Naive B cell (primary cell): ENCODE measurements around the gene IGSF3. TPM values are rescaled to one million over a fixed set of nuclear protein-coding genes. Genes with fewer than 3 reads are reported as not detected.
"Not testable (repeated sequence)": the region's sequence is repeated elsewhere in the genome, so short reads cannot be mapped to it uniquely, and the experiment has no call there.

ENCODE experiments used
- ATAC-seq, 2 donors: fragments of 150-1000 bp; cut with Tn5 transposase; 2 replicates each; pipeline ENCODE4 v1.10.0; 2021; ENCODE audit warnings: low read depth in 2 of 2, mild to moderate bottlenecking in 2 of 2, moderate library complexity in 2 of 2
- DNase-seq: peaks from one replicate; pipeline ENCODE4 v3.0.0; 2022
- H3K27ac Mint-ChIP-seq, 6 donors: one replicate each; pipeline ENCODE4 v1.8.0; 2020 to 2022; ENCODE audit warnings: mild to moderate bottlenecking in 6 of 6, mixed read lengths in 6 of 6, moderate library complexity in 5 of 6, inconsistent platforms in 2 of 6
- H3K27me3 Mint-ChIP-seq, 3 donors: one replicate each; pipeline ENCODE4 v1.8.0; 2021 to 2022; ENCODE audit warnings: mixed read lengths in 3 of 3, mild to moderate bottlenecking in 1 of 3
- H3K36me3 Mint-ChIP-seq, 2 donors: one replicate each; pipeline ENCODE4 v1.8.0; 2020 to 2022; ENCODE audit warnings: mixed read lengths in 2 of 2, inconsistent platforms in 1 of 2, mild to moderate bottlenecking in 1 of 2
- H3K4me1 Mint-ChIP-seq, 3 donors: one replicate each; pipeline ENCODE4 v1.8.0; 2020 to 2022; ENCODE audit warnings: mixed read lengths in 3 of 3, inconsistent platforms in 1 of 3, mild to moderate bottlenecking in 1 of 3, moderate library complexity in 1 of 3
- H3K4me3 Mint-ChIP-seq, 8 donors: one replicate each; pipeline ENCODE4 v1.8.0; 2020 to 2022; ENCODE audit warnings: mild to moderate bottlenecking in 8 of 8, mixed read lengths in 8 of 8, moderate library complexity in 8 of 8, inconsistent platforms in 2 of 8
- H3K9me3 Mint-ChIP-seq, 7 donors: one replicate each; pipeline ENCODE4 v1.8.0; 2020 to 2022; ENCODE audit warnings: mixed read lengths in 7 of 7, mild to moderate bottlenecking in 5 of 7, inconsistent platforms in 2 of 7, moderate library complexity in 1 of 7
- polyA plus RNA-seq, 6 donors: library from polyadenylated mRNA; unstranded; fragments of 300-500 nt; fragmentation: Illumina TruSeq; gene quantifications; one replicate each; pipeline ENCODE4 v1.2.3, GENCODE V29; 2021; ENCODE audit warnings: low read depth in 6 of 6

The IGSF3 gene
- polyA plus RNA-seq, 6 donors from 2014 or later = not detected

- H3K27me3 Mint-ChIP-seq = peaks cover 29 to 34% (median 33%) of the 10 kb centered on the region in 3 donors
- ATAC-seq, H3K36me3 Mint-ChIP-seq, DNase-seq, H3K4me1 Mint-ChIP-seq, H3K9me3 Mint-ChIP-seq: not testable (repeated sequence)
- H3K4me3 Mint-ChIP-seq = peak overlapping the region in 1 of 8 donors; percentile 4
- peak overlapping the region in 1 of 6 donors; percentile 67 for H3K27ac Mint-ChIP-seq
These were observed 21.5 kb downstream of the IGSF3 start for GRCh38 chr1:116645802-116646672.

- not testable (repeated sequence) for H3K27ac Mint-ChIP-seq, H3K4me1 Mint-ChIP-seq, H3K4me3 Mint-ChIP-seq, DNase-seq, ATAC-seq, H3K9me3 Mint-ChIP-seq, H3K36me3 Mint-ChIP-seq
- H3K27me3 Mint-ChIP-seq = peaks cover 27 to 34% (median 28%) of the 10 kb centered on the region in 3 donors
These were observed 22.5 kb downstream of the IGSF3 start for GRCh38 chr1:116644993-116645392.

- not testable (repeated sequence) for H3K9me3 Mint-ChIP-seq, ATAC-seq, DNase-seq, H3K4me3 Mint-ChIP-seq, H3K4me1 Mint-ChIP-seq, H3K36me3 Mint-ChIP-seq
- Mint-ChIP-seq H3K27me3 (peaks cover 18 to 25% (median 19%) of the 10 kb centered on the region in 3 donors), H3K27ac (peak overlapping the region in 1 of 6 donors; percentile 4)
These were observed 23.4 kb downstream of the IGSF3 start for GRCh38 chr1:116644096-116644495.

GRCh38 chr1:116643281-116643751 is 24.2 kb downstream of the IGSF3 start:
- H3K4me1 Mint-ChIP-seq, ATAC-seq, H3K4me3 Mint-ChIP-seq, H3K36me3 Mint-ChIP-seq, DNase-seq, H3K9me3 Mint-ChIP-seq: not testable (repeated sequence)
- Mint-ChIP-seq H3K27me3 (peaks cover 14 to 28% (median 25%) of the 10 kb centered on the region in 3 donors), H3K27ac (peak overlapping the region in 1 of 6 donors; percentile 66)

- peaks cover 17 to 36% (median 32%) of the 10 kb centered on the region in 3 donors for H3K27me3 Mint-ChIP-seq
- not testable (repeated sequence) for H3K9me3 Mint-ChIP-seq, ATAC-seq, H3K27ac Mint-ChIP-seq, H3K4me1 Mint-ChIP-seq, DNase-seq, H3K36me3 Mint-ChIP-seq, H3K4me3 Mint-ChIP-seq
These were observed 24.9 kb downstream of the IGSF3 start for GRCh38 chr1:116642311-116643280.

GRCh38 chr1:116637583-116637982 is 29.9 kb downstream of the IGSF3 start:
- H3K27ac Mint-ChIP-seq, DNase-seq, H3K9me3 Mint-ChIP-seq, H3K4me1 Mint-ChIP-seq, ATAC-seq, H3K4me3 Mint-ChIP-seq, H3K36me3 Mint-ChIP-seq: not testable (repeated sequence)
- H3K27me3 Mint-ChIP-seq = peaks cover 9 to 19% (median 15%) of the 10 kb centered on the region in 3 donors

GRCh38 chr1:116636584-116636983 is 30.9 kb downstream of the IGSF3 start:
- DNase-seq, H3K36me3 Mint-ChIP-seq, H3K4me1 Mint-ChIP-seq, H3K9me3 Mint-ChIP-seq, H3K4me3 Mint-ChIP-seq, H3K27ac Mint-ChIP-seq, ATAC-seq: not testable (repeated sequence)
- H3K27me3 Mint-ChIP-seq = peaks cover 9 to 21% (median 19%) of the 10 kb centered on the region in 3 donors

GRCh38 chr1:116634386-116634785 is 33.1 kb downstream of the IGSF3 start:
- Mint-ChIP-seq H3K27ac (peak overlapping the region in 1 of 6 donors; percentile 3), H3K27me3 (peaks cover 9 to 30% (median 20%) of the 10 kb centered on the region in 3 donors)
- not testable (repeated sequence) for DNase-seq, H3K4me3 Mint-ChIP-seq, H3K36me3 Mint-ChIP-seq, H3K9me3 Mint-ChIP-seq, ATAC-seq, H3K4me1 Mint-ChIP-seq

- H3K36me3 Mint-ChIP-seq, H3K4me3 Mint-ChIP-seq, H3K9me3 Mint-ChIP-seq, ATAC-seq, DNase-seq: not testable (repeated sequence)
- peak overlapping the region in 1 of 6 donors; percentile 9 for H3K27ac Mint-ChIP-seq
- H3K27me3 Mint-ChIP-seq = peaks cover 4 to 15% (median 8%) of the 10 kb centered on the region in 3 donors
- peaks cover 15 to 29% (median 16%) of the 10 kb centered on the region in 3 donors for H3K4me1 Mint-ChIP-seq
These were observed 35.3 kb downstream of the IGSF3 start for GRCh38 chr1:116631996-116632925.

- Mint-ChIP-seq H3K4me1 (peaks cover 15 to 35% (median 16%) of the 10 kb centered on the region in 3 donors), H3K4me3 (peak overlapping the region in 1 of 8 donors; percentile 26), H3K27me3 (peaks cover 4 to 15% (median 8%) of the 10 kb centered on the region in 3 donors)
- ATAC-seq, H3K27ac Mint-ChIP-seq, H3K36me3 Mint-ChIP-seq, H3K9me3 Mint-ChIP-seq, DNase-seq: not testable (repeated sequence)
These were observed 36.0 kb downstream of the IGSF3 start for GRCh38 chr1:116631554-116631953.

- not testable (repeated sequence) for H3K27ac Mint-ChIP-seq, H3K4me3 Mint-ChIP-seq, DNase-seq, ATAC-seq, H3K36me3 Mint-ChIP-seq, H3K9me3 Mint-ChIP-seq
- peaks cover 15 to 38% (median 16%) of the 10 kb centered on the region in 3 donors for H3K4me1 Mint-ChIP-seq
- H3K27me3 Mint-ChIP-seq = peaks cover under 1 to 15% (median 8%) of the 10 kb centered on the region in 3 donors
These were observed 37.5 kb downstream of the IGSF3 start for GRCh38 chr1:116630057-116630456.

- H3K27me3 Mint-ChIP-seq = peaks cover 0 to 15% (median 8%) of the 10 kb centered on the region in 3 donors
- not testable (repeated sequence) for H3K9me3 Mint-ChIP-seq, ATAC-seq, H3K36me3 Mint-ChIP-seq, DNase-seq
- peak overlapping the region in 1 of 6 donors; percentile 79 for H3K27ac Mint-ChIP-seq
- H3K4me1 Mint-ChIP-seq = peaks cover 15 to 39% (median 16%) of the 10 kb centered on the region in 3 donors
- peak overlapping the region in 2 of 8 donors; percentile 83 to 85 for H3K4me3 Mint-ChIP-seq
These were observed 38.1 kb downstream of the IGSF3 start for GRCh38 chr1:116629441-116629840.
